Keratinocyte (primary cell): ENCODE data around the gene TSHR. TPM values are rescaled to one million over a fixed set of nuclear protein-coding genes. Genes with fewer than 3 reads are reported as not detected.

ENCODE experiments used
- DNase-seq: peaks from one replicate; pipeline ENCODE4 v3.0.0-alpha.2; 2011; ENCODE audit warnings: low read depth, missing footprints, low spot score
- FAIRE-seq: peaks from 2 replicates; lab custom pipeline; 2011; peaks lifted over from hg19 to GRCh38; lab: Jason Lieb, UNC
- H2AFZ ChIP-seq: 2 replicates; pipeline ENCODE4 v1.6.0; 2012; ENCODE audit warnings: low read length, control low read depth, inconsistent platforms; ENCODE audit not compliant: control insufficient read depth
- H3K27ac ChIP-seq: 2 replicates; pipeline ENCODE4 v1.5.1; 2011; ENCODE audit warnings: low read length; ENCODE audit not compliant: control insufficient read depth, insufficient read depth
- H3K27me3 ChIP-seq: 3 replicates; pipeline ENCODE4 v1.6.0; 2011; ENCODE audit warnings: low read length; ENCODE audit not compliant: control insufficient read depth, insufficient read depth; ENCODE audit errors: extremely low read depth
- H3K36me3 ChIP-seq, 2 experiments: 2 replicates in 1 of 2; 3 replicates in 1 of 2; pipeline ENCODE4 v1.5.1; 2011; ENCODE audit warnings: low read length in 2 of 2, mild to moderate bottlenecking in 1 of 2; ENCODE audit not compliant: control insufficient read depth in 2 of 2, insufficient read depth in 2 of 2; ENCODE audit errors: extremely low read depth in 1 of 2
- H3K4me1 ChIP-seq: 3 replicates; pipeline ENCODE4 v1.5.1; 2011; ENCODE audit warnings: low read length; ENCODE audit not compliant: control insufficient read depth, insufficient read depth; ENCODE audit errors: extremely low read depth
- H3K4me2 ChIP-seq: 3 replicates; pipeline ENCODE4 v1.6.0; 2011; ENCODE audit warnings: low read depth, low read length; ENCODE audit not compliant: control insufficient read depth, insufficient read depth; ENCODE audit errors: extremely low read depth
- H3K4me3 ChIP-seq, 3 experiments: fragments of 200-600 bp in 1 of 3; sonication (generic) in 1 of 3; 2 replicates in 2 of 3; 3 replicates in 1 of 3; pipeline ENCODE4 v1.5.1; 2011 to 2016; ENCODE audit warnings: low read length in 3 of 3, mild to moderate bottlenecking in 3 of 3, control low read depth in 2 of 3, inconsistent platforms in 1 of 3, low read depth in 1 of 3, mixed read lengths in 1 of 3, mixed run types in 1 of 3, moderate library complexity in 1 of 3; ENCODE audit not compliant: control insufficient read depth in 2 of 3, insufficient read depth in 2 of 3; ENCODE audit errors: extremely low read depth in 1 of 3
- H3K79me2 ChIP-seq: 2 replicates; pipeline ENCODE4 v1.6.0; 2012; ENCODE audit warnings: low read length; ENCODE audit not compliant: control insufficient read depth, insufficient read depth
- H3K9ac ChIP-seq: 3 replicates; pipeline ENCODE4 v1.6.0; 2011; ENCODE audit warnings: low read length; ENCODE audit not compliant: control insufficient read depth, insufficient read depth; ENCODE audit errors: extremely low read depth
- H3K9me1 ChIP-seq: 3 replicates; pipeline ENCODE4 v1.6.0; 2011; ENCODE audit warnings: low read length; ENCODE audit not compliant: control insufficient read depth, insufficient read depth; ENCODE audit errors: extremely low read depth
- H3K9me3 ChIP-seq: 2 replicates; pipeline ENCODE4 v1.5.1; 2012; ENCODE audit warnings: low read depth, low read length; ENCODE audit not compliant: control insufficient read depth
- H4K20me1 ChIP-seq: 3 replicates; pipeline ENCODE4 v1.6.0; 2011; ENCODE audit warnings: low read length; ENCODE audit not compliant: control insufficient read depth, insufficient read depth; ENCODE audit errors: extremely low read depth
- CTCF ChIP-seq, 3 experiments: IDR thresholded peaks in 1 of 3; conservative IDR thresholded peaks in 1 of 3; optimal IDR thresholded peaks in 1 of 3; 2 replicates in 2 of 3; 3 replicates in 1 of 3; pipeline versions ENCODE3 to v1.5.1; 2011; ENCODE audit warnings: low read length in 3 of 3, mild to moderate bottlenecking in 3 of 3, moderate library complexity in 2 of 3, control low read depth in 1 of 3, inconsistent platforms in 1 of 3; ENCODE audit not compliant: insufficient read depth in 2 of 3; ENCODE audit errors: extremely low read depth in 1 of 3
- EZH2 ChIP-seq: IDR thresholded peaks from one replicate; pipeline ENCODE4 v1.6.1; 2012; ENCODE audit warnings: inconsistent platforms, mild to moderate bottlenecking, low read length, moderate library complexity
- dilution Hi-C: fragments of 300-500 bp; cut with MboI; formaldehyde crosslinking; loops from one replicate; pipeline ENCODE4 v1.7.0; 2020; ENCODE audit warnings: low sequenced_read_pairs; ENCODE audit not compliant: extremely low pct_ligation_motif_present
- polyA plus RNA-seq, 5 experiments: library from polyadenylated mRNA; depleted of rRNA in 3 of 5; stranded (reverse) in 3 of 5; stranded (forward) in 1 of 5; unstranded in 1 of 5; fragments of >200 nt; gene quantifications; 1 replicate in 1 of 5; 2 replicates in 3 of 5; 3 replicates in 1 of 5; pipeline versions ENCODE4 v1.2.1 to v1.2.3, GENCODE V29; 2011 to 2012; ENCODE audit warnings: missing spikeins in 2 of 5, low read depth in 1 of 5, low replicate concordance in 1 of 5

TSHR gene
- polyA plus RNA-seq, 1 donor (not counting 4 experiments of a cell fraction or from before 2014, with no cell fraction given): 0.03 TPM

- DNase-seq (no peak), FAIRE-seq (no peak)
- H3K27ac ChIP-seq: no peak overlapping the region
- H3K4me3 ChIP-seq: no peak overlapping the region
- no peak overlapping the region for H3K4me2 ChIP-seq
- no peaks in the 10 kb centered on the region for H3K36me3 ChIP-seq
- H3K9ac ChIP-seq: no peak overlapping the region
- H4K20me1 ChIP-seq: no peaks in the 10 kb centered on the region
- dilution Hi-C loops: no loop called here
- H3K9me3 ChIP-seq: no peaks in the 10 kb centered on the region
- no peaks in the 10 kb centered on the region for H3K9me1 ChIP-seq
- no peaks in the 10 kb centered on the region for H3K4me1 ChIP-seq
- TF ChIP-seq CTCF (optimal IDR thresholded peaks at IDR 0.05 in 1 of 3, IDR thresholded peaks at IDR 0.05 in 1 of 3, conservative IDR thresholded peaks at IDR 0.05 in 1 of 3; ENCODE audit: extremely low read depth in 1 of 3, insufficient read depth in 2 of 3, low read length in 3 of 3) (no peak), EZH2 (no peak)
- H2AFZ ChIP-seq: no peak overlapping the region
- H3K79me2 ChIP-seq: no peaks in the 10 kb centered on the region
- H3K27me3 ChIP-seq: no peaks in the 10 kb centered on the region
These were observed 130.2 kb downstream of the TSHR start for GRCh38 chr14:81085596-81085995.

GRCh38 chr14:81087230-81087629 is 131.8 kb downstream of the TSHR start:
- no peak overlapping the region for H3K27ac ChIP-seq
- H3K36me3 ChIP-seq: no peaks in the 10 kb centered on the region
- no peak overlapping the region for H3K4me2 ChIP-seq
- no peaks in the 10 kb centered on the region for H4K20me1 ChIP-seq
- no peak overlapping the region for H3K4me3 ChIP-seq
- H3K27me3 ChIP-seq: no peaks in the 10 kb centered on the region
- H3K4me1 ChIP-seq: no peaks in the 10 kb centered on the region
- TF ChIP-seq CTCF (optimal IDR thresholded peaks at IDR 0.05 in 1 of 3, IDR thresholded peaks at IDR 0.05 in 1 of 3, conservative IDR thresholded peaks at IDR 0.05 in 1 of 3; ENCODE audit: extremely low read depth in 1 of 3, insufficient read depth in 2 of 3, low read length in 3 of 3) (no peak), EZH2 (no peak)
- no peak overlapping the region for H3K9ac ChIP-seq
- no peaks in the 10 kb centered on the region for H3K9me1 ChIP-seq
- dilution Hi-C loops: no loop called here
- no peaks in the 10 kb centered on the region for H3K79me2 ChIP-seq
- H3K9me3 ChIP-seq: no peaks in the 10 kb centered on the region
- FAIRE-seq (no peak), DNase-seq (no peak)
- H2AFZ ChIP-seq: no peak overlapping the region
